ENCODE results near the gene SLC44A3.

GRCh38 chr1:94921977-94922376 lies 101.8 kb downstream of the SLC44A3 start:
- no peak for TF ChIP-seq POLR2AphosphoS5 (IDR thresholded peaks at IDR 0.05)
- TF ChIP-seq POLR2A (IDR thresholded peaks at IDR 0.05): no peak
